GM19099 (cell line): ENCODE data around the gene MAST1.
A peak's percentile ranks its signal among the peaks of the same experiment; 100 is the strongest.

ENCODE experiments used
- POLR2A ChIP-seq: IDR thresholded peaks from 3 replicates; pipeline ENCODE4 v1.6.1; 2011; ENCODE audit warnings: low read depth; ENCODE audit not compliant: insufficient read length; ENCODE audit errors: extremely low read depth

Gene MAST1

GRCh38 chr19:12890787-12891552, 52.7 kb downstream of the MAST1 start, which contains the start of gene GCDH:
TSS of gene GCDH (plus strand) at chr19:12891160. CDS start at chr19:12891305, 145 bp downstream.
- peak; percentile 80 for TF ChIP-seq POLR2A

DNA sequence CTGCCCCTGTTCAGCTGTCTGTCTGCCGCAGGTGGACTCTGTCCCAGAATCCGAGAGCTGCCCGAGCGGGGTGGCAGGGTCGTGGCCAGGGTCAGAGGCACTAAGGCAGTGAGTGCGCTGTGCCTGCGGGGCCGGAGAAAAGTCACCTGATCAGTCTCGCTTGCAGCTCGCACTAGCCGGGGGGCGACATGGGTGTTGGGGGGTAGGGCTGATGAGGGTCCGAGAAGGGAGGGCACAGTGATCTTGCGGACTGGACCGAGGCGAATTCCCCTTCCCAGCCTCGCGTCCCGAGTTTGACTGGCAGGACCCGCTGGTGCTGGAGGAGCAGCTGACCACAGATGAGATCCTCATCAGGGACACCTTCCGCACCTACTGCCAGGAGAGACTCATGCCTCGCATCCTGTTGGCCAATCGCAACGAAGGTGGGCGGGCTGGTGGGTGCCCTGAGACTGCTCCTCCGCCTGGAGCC, 53.3 kb downstream of the MAST1 start:
- TF ChIP-seq POLR2A, result no peak

DNA sequence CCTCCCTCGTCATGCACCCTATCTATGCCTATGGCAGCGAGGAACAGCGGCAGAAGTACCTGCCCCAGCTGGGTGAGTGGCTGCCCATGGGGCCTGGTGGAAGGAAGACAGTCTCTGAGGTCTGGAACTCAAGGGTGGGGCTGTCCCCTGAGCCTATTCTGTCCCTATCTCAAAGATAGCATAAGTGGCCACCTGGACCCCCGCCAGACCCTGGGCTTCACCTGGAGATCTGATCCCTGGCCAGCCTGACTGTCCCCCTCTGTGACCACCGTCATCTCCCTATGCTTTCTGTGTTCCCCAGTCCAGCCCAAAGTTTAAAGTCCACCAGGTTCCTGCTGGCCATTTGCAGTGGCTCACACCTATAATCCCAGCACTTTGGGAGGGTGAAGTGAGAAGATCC, 55.3 kb downstream of the MAST1 start:
- no peak for TF ChIP-seq POLR2A

DNA sequence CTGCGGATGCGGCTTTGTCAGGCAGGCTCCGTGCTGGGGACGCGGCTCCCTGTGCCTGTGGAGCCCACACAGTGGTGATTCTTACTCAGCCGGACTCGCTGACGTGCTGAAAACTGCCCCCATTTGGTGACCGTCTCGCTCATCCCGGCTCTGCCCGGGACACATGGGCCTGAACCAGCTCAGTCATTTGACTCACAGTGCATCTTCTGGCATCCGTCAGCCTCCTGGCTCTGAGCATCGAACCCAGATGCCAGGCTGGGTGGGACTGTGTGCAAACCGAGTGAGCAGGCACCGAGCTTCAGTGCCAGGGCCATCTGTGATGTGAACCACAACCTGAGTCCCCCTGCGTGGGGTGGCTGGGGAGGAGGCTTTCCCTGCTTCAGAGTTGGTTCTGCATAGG, 58.1 kb downstream of the MAST1 start:
- no peak for TF ChIP-seq POLR2A

DNA sequence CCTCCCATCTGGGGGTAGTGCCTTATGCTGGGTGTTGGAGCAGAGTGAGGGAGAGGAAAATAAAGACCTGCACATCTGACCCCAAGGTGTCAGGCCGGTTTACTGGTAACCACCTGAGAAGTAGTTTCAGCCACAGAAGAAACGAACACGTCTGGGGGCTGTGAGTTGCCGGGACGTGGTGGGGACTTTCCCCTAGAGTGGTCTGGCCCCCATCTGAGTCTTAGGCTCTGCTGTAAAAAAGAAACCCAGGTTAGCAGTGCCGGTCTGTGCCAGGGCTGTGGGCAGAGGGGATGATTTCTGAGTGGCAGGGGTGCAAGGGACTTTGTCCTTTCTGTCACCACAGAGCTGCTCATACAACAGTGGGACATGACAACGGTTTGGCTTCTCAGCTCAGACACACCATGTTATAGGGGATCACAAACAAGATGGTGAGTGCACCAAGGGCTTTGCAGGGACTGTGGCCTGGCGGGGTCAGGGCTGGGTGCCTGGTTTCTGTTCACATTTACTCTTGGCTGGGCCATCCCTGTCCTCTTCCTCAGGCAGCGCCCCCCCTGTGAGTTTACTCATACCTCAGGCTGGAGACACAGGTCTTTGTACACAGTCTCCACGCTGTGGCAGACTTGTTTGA, 61.7 kb downstream of the MAST1 start:
- TF ChIP-seq POLR2A, result no peak

DNA sequence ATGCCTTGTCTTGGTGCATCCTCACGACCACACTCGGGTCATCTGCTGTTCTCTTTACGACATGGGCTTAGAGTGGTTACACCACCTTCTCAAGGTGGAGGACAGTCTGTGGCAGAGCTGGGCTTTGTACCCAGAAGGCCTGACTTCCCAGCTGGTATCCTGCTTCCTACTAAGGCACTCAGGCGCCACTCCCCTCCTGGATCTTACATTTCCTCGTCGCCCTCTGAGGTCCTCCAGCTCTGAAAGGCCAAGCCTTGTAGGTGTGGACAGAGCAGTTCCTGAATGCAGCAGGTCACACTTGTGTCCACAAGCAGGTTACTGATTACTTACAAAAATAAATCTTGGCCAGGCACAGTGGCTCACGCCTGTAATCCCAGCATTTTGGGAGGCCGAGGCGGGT, 68.9 kb downstream of the MAST1 start:
- TF ChIP-seq POLR2A, result no peak

GRCh38 chr19:12912571-12912970, 74.3 kb downstream of the MAST1 start:
- no peak for TF ChIP-seq POLR2A

- no peak for TF ChIP-seq POLR2A
Measured at GRCh38 chr19:12913011-12913561, 74.8 kb downstream of the MAST1 start.

DNA sequence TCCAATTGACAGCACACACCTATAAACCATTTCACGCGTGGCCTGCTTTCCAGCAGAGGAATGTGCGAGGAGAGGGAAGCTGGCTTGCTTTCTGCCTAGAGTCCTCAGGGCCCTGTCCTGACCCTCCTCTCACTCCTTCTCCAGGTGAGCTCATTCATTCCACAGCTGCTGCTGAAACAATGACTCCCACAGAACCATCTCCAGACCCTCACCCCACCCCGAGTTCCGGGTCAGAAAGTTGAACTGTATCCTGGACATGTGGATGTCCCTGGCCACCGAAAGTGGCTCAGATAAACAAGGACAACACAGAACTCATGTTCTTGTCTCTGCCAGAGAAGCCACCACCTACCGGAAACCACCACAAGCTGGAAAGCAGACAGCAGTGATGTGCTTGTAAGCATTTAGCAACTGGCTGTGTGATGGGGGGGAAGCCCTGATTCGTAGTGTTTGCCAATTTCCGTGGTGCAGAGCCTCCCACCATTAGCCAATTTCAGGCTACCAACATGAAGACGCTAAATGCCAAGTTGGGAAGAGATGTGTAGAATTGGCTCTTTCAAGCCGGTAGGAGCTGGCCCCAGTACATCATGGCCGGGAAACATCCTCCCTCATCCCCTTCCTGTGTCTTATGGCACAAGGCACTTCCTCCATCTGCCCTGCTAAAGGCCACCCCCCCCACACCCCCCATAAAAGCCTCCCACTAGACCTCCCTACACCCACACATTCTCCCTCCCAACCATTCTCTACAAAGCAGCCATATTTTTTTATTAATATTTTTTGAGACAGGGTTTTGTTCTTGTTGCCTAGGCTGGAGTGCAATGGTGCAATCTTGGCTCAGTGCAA, 75.8 kb downstream of the MAST1 start:
- TF ChIP-seq POLR2A, result no peak

DNA sequence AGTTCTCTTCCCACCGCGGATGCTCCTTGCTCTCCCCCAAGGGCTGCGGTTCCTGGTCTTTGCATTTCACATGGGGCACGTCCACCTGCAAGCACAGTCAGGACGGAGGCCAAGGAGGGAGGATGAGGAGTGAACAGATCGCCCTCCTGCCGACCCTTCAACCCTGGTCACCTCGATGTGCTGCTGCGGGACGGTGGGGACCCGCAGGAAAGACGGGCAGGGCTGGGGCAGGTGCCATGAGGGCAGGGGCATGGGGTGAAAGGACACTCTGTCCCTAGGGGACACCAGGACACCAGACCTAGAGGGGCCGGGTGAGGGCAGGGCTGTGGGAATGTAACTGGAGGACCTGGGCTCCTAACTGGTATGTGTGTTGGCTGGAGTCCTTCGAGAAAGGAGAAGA, 79.9 kb downstream of the MAST1 start:
- TF ChIP-seq POLR2A, result no peak

GRCh38 chr19:12921047-12921446, 82.7 kb downstream of the MAST1 start:
- no peak for TF ChIP-seq POLR2A

DNA sequence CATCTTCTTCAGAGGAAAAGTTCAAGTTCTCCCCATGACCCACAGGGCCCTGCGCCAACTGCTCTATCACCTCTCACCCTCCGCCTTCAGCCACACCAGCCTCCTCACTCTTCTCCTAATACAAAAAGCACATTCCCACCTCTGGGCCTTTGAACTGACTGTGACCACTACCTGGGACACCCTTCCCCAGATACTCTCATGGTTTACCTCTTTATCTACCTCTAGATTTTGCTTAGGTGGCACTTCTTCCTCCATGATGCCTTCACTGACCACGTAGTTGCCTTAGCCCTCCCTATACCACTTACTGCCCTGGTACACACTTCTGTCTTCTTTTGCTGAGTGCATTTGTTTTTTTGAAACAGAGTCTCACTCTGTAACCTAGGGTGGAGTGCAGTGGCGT, 84.6 kb downstream of the MAST1 start:
- no peak for TF ChIP-seq POLR2A
